H1 (cell line): Measurements from ENCODE around the gene TRIM22. TPM values are rescaled to one million over a fixed set of nuclear protein-coding genes. Genes with fewer than 3 reads are reported as not detected.

Source experiments
- CTCF ChIA-PET: fragments of 300-600 bp; sonication (Branson Sonifier 250); formaldehyde crosslinking; loops from one replicate; lab custom pipeline; 2021; ENCODE audit not compliant: partially characterized antibody; lab: Charles Lee
- POLR2A ChIA-PET: fragments of 300-600 bp; sonication (Branson Sonifier 250); formaldehyde crosslinking; loops from one replicate; lab custom pipeline; 2021; ENCODE audit warnings: inconsistent platforms; ENCODE audit not compliant: partially characterized antibody; lab: Charles Lee
- DNase-seq, 2 experiments: peaks; one replicate each; pipeline versions ENCODE4 v3.0.0 to v3.0.0-alpha.2; 2010 to 2022; ENCODE audit warnings: low spot score in 2 of 2, low read depth in 1 of 2, mixed read lengths in 1 of 2
- FAIRE-seq: peaks from 2 replicates; lab custom pipeline; 2011; peaks lifted over from hg19 to GRCh38; lab: Jason Lieb, UNC
- H2AFZ ChIP-seq: 2 replicates; pipeline ENCODE4 v1.8.1; 2012; ENCODE audit warnings: low read length, inconsistent platforms
- H2AK5ac ChIP-seq: 2 replicates; pipeline ENCODE4 v1.6.1; 2013; ENCODE audit warnings: low read depth, low read length
- H2BK120ac ChIP-seq: replicated peaks from 2 replicates; pipeline ENCODE3; 2013; ENCODE audit warnings: low read depth, low read length, inconsistent platforms
- H2BK12ac ChIP-seq: 2 replicates; pipeline ENCODE4 v1.6.1; 2013; ENCODE audit warnings: low read depth, low read length
- H2BK15ac ChIP-seq: 2 replicates; pipeline ENCODE4 v1.6.1; 2013; ENCODE audit warnings: low read length
- H2BK20ac ChIP-seq: 2 replicates; pipeline ENCODE4 v1.6.1; 2013; ENCODE audit warnings: low read length
- H2BK5ac ChIP-seq: 2 replicates; pipeline ENCODE4 v1.6.1; 2013; ENCODE audit warnings: low read depth, low read length
- H3K14ac ChIP-seq: 2 replicates; pipeline ENCODE4 v1.6.1; 2013; ENCODE audit warnings: inconsistent platforms; ENCODE audit not compliant: insufficient read length
- H3K18ac ChIP-seq: 2 replicates; pipeline ENCODE4 v1.6.1; 2013; ENCODE audit warnings: low read length; ENCODE audit errors: extremely low read depth
- H3K23ac ChIP-seq: 2 replicates; pipeline ENCODE4 v1.6.1; 2013; ENCODE audit warnings: inconsistent platforms; ENCODE audit not compliant: insufficient read length
- H3K23me2 ChIP-seq: 2 replicates; pipeline ENCODE4 v1.6.1; 2013; ENCODE audit warnings: low read depth, low read length
- H3K27ac ChIP-seq: 2 replicates; pipeline ENCODE4 v1.6.1; 2011; ENCODE audit warnings: low read depth, low read length, inconsistent platforms
- H3K27me3 ChIP-seq, 4 experiments: replicated peaks in 1 of 4; 1 replicate in 1 of 4; 2 replicates in 3 of 4; pipeline versions ENCODE4 v1.6.1 to v1.8.1; 2011 to 2013; ENCODE audit warnings: low read length in 3 of 4, mild to moderate bottlenecking in 3 of 4, inconsistent platforms in 2 of 4, mixed read lengths in 2 of 4, moderate library complexity in 1 of 4; ENCODE audit not compliant: control insufficient read depth in 3 of 4, insufficient read depth in 3 of 4; ENCODE audit errors: extremely low read depth in 1 of 4
- H3K36me3 ChIP-seq, 4 experiments: 2 replicates each; pipeline versions ENCODE4 v1.6.1 to v1.8.1; 2011 to 2013; ENCODE audit warnings: mild to moderate bottlenecking in 4 of 4, low read length in 3 of 4, moderate library complexity in 2 of 4, control low read depth in 1 of 4, inconsistent platforms in 1 of 4; ENCODE audit not compliant: insufficient read depth in 4 of 4, control insufficient read depth in 2 of 4
- H3K4ac ChIP-seq: replicated peaks from 2 replicates; pipeline ENCODE3; 2013; ENCODE audit warnings: low read length, low read depth, mixed read lengths, inconsistent platforms; ENCODE audit not compliant: insufficient read length
- H3K4me1 ChIP-seq, 4 experiments: replicated peaks in 1 of 4; 1 replicate in 1 of 4; 2 replicates in 3 of 4; pipeline versions ENCODE4 v1.6.1 to v1.8.1; 2011 to 2013; ENCODE audit warnings: low read length in 3 of 4, inconsistent platforms in 2 of 4, mixed read lengths in 1 of 4; ENCODE audit not compliant: insufficient read depth in 4 of 4, control insufficient read depth in 3 of 4
- H3K4me2 ChIP-seq, 2 experiments: 2 replicates each; pipeline versions ENCODE4 v1.6.1 to v1.8.1; 2011 to 2013; ENCODE audit warnings: low read depth in 2 of 2, low read length in 2 of 2, control low read depth in 1 of 2, inconsistent platforms in 1 of 2, mild to moderate bottlenecking in 1 of 2; ENCODE audit not compliant: insufficient read depth in 1 of 2
- H3K4me3 ChIP-seq, 4 experiments: fragments of 200-600, 300-600 bp in 1 of 4; sonication (generic), shearing (Covaris generic), sonication (Bioruptor Twin) in 1 of 4; 2 replicates each; pipeline versions ENCODE4 v1.5.1 to v1.8.1; 2011 to 2016; ENCODE audit warnings: low read length in 4 of 4, low read depth in 3 of 4, control low read depth in 2 of 4, inconsistent platforms in 2 of 4, mild to moderate bottlenecking in 2 of 4, mixed read lengths in 1 of 4, moderate library complexity in 1 of 4; ENCODE audit not compliant: insufficient read depth in 2 of 4; ENCODE audit errors: extremely low read depth in 1 of 4
- H3K56ac ChIP-seq: replicated peaks from 2 replicates; pipeline ENCODE3; 2013; ENCODE audit warnings: low read depth, mild to moderate bottlenecking, mixed read lengths, low read length, inconsistent platforms; ENCODE audit not compliant: insufficient read length
- H3K79me1 ChIP-seq: 2 replicates; pipeline ENCODE4 v1.6.1; 2013; ENCODE audit warnings: low read depth, low read length, control low read depth
- H3K79me2 ChIP-seq, 2 experiments: 2 replicates each; pipeline versions ENCODE4 v1.6.1 to v1.8.1; 2012 to 2013; ENCODE audit warnings: low read length in 2 of 2, mild to moderate bottlenecking in 2 of 2, inconsistent platforms in 1 of 2; ENCODE audit not compliant: insufficient read depth in 2 of 2, control insufficient read depth in 1 of 2
- H3K9ac ChIP-seq, 4 experiments: replicated peaks in 1 of 4; 1 replicate in 1 of 4; 2 replicates in 3 of 4; pipeline versions ENCODE4 v1.6.1 to v1.8.1; 2011 to 2013; ENCODE audit warnings: low read depth in 3 of 4, low read length in 3 of 4, control low read depth in 2 of 4, mild to moderate bottlenecking in 2 of 4, moderate library complexity in 2 of 4, inconsistent platforms in 1 of 4; ENCODE audit errors: extremely low read depth in 1 of 4
- H3K9me3 ChIP-seq, 2 experiments: 2 replicates each; pipeline versions ENCODE4 v1.6.1 to v1.8.1; 2012 to 2013; ENCODE audit warnings: mild to moderate bottlenecking in 2 of 2, moderate library complexity in 2 of 2, control low read depth in 1 of 2, inconsistent platforms in 1 of 2, low read depth in 1 of 2, low read length in 1 of 2, mixed read lengths in 1 of 2; ENCODE audit not compliant: insufficient read depth in 2 of 2
- H4K20me1 ChIP-seq, 2 experiments: replicated peaks in 1 of 2; 2 replicates each; pipeline versions ENCODE3 to v1.8.1; 2011 to 2013; ENCODE audit warnings: inconsistent platforms in 2 of 2, low read length in 2 of 2, mild to moderate bottlenecking in 1 of 2; ENCODE audit not compliant: insufficient read depth in 2 of 2, control insufficient read depth in 1 of 2
- H4K5ac ChIP-seq: 2 replicates; pipeline ENCODE4 v1.6.1; 2013; ENCODE audit warnings: low read length, low read depth, mixed read lengths, inconsistent platforms; ENCODE audit not compliant: insufficient read length
- H4K8ac ChIP-seq: 2 replicates; pipeline ENCODE4 v1.8.0; 2013; ENCODE audit warnings: mild to moderate bottlenecking, moderate library complexity, low read length, inconsistent platforms; ENCODE audit not compliant: insufficient read depth; ENCODE audit errors: extremely low read depth
- H4K91ac ChIP-seq: replicated peaks from 2 replicates; pipeline ENCODE3; 2013; ENCODE audit warnings: low read length, mixed read lengths, inconsistent platforms; ENCODE audit not compliant: insufficient read length
- CBX8 ChIP-seq: fragments of 300-800, 300-1000 bp; sonication (generic); IDR thresholded peaks from 2 replicates; pipeline ENCODE4 v1.7.1; 2016; ENCODE audit warnings: low read depth, low read length, borderline replicate concordance
- KDM1A ChIP-seq: fragments of 200-600, 300-600 bp; sonication (generic); IDR thresholded peaks from 2 replicates; pipeline ENCODE4 v1.7.1; 2016; ENCODE audit warnings: mild to moderate bottlenecking, low read length, borderline replicate concordance
- MAFK ChIP-seq: IDR thresholded peaks from 2 replicates; pipeline ENCODE4 v1.6.1; 2012; ENCODE audit warnings: low read depth, mild to moderate bottlenecking, improper control_type of control experiment, low read length
- SAP30 ChIP-seq: fragments of 300-600 bp; sonication (generic); IDR thresholded peaks from 2 replicates; pipeline ENCODE4 v1.7.1; 2012; ENCODE audit warnings: low read length, moderate library complexity, mild to moderate bottlenecking, inconsistent platforms; ENCODE audit not compliant: insufficient read depth, insufficient replicate concordance
- SP4 ChIP-seq: IDR thresholded peaks from 2 replicates; pipeline ENCODE4 v1.6.1; 2012; ENCODE audit warnings: low read length, inconsistent platforms
- WGBS, 2 experiments: shearing (Covaris generic) in 1 of 2; methylation state at CpG; one replicate each; pipeline versions ENCODE4 v1.1.6 to v1.1.7; 2013 to 2015; ENCODE audit warnings: low lambda C conversion rate in 2 of 2, mixed read lengths in 2 of 2, inconsistent platforms in 1 of 2, low coverage in 1 of 2, missing lambda C conversion rate in 1 of 2; ENCODE audit not compliant: insufficient replicate concordance in 2 of 2, insufficient coverage in 1 of 2, insufficient read length in 1 of 2; ENCODE audit errors: extremely low coverage in 1 of 2, missing lambda C conversion rate in 1 of 2; 5-methylcytosine and 5-hydroxymethylcytosine counted together
- polyA plus RNA-seq, 7 experiments: library from polyadenylated mRNA; depleted of rRNA in 3 of 7; stranded (reverse) in 5 of 7; unstranded in 2 of 7; fragments of >200 nt in 5 of 7; fragments of 200-250 nt in 2 of 7; gene quantifications; 1 replicate in 5 of 7; 2 replicates in 1 of 7; 4 replicates in 1 of 7; pipeline versions ENCODE4 v1.2.1 to v1.2.3, GENCODE V29; 2011 to 2013; ENCODE audit warnings: missing spikeins in 2 of 7, mixed read lengths in 2 of 7
- total RNA-seq: library from RNA; stranded (reverse); fragmentation: NEBNext Ultra II Directional; extraction: Animal tissue kit (Norgen Biotek cat#: 25700); gene quantifications from 2 replicates; pipeline ENCODE4 v1.2.1, GENCODE V29; 2021

The TRIM22 gene
- total and polyA plus RNA-seq, 2 of the 8 experiments (the other 6 are each of a cell fraction or from before 2014, with no cell fraction given), result 56.0 to 82.7 TPM

GRCh38 chr11:5753943-5754342, 64.4 kb downstream of the TRIM22 start, which contains the start of gene OR52N4:
Gene OR52N4 (plus strand): TSS chr11:5754243. CDS start chr11:5754741, 498 bp downstream.
- H2BK15ac ChIP-seq, result no peak within 1 kb of the TSS
- no peak within 1 kb of the TSS for H4K91ac ChIP-seq
- H2BK5ac ChIP-seq, result no peak within 1 kb of the TSS
- no peaks in the 10 kb centered on the region for H3K36me3 ChIP-seq
- no peak for FAIRE-seq
- H3K4ac ChIP-seq, result no peak within 1 kb of the TSS
- H4K8ac ChIP-seq, result no peak within 1 kb of the TSS
- H3K27me3 ChIP-seq, result no peaks in the 10 kb centered on the region
- no peak within 1 kb of the TSS for H3K4me2 ChIP-seq
- no peak within 1 kb of the TSS for H2BK12ac ChIP-seq
- H3K56ac ChIP-seq, result no peak within 1 kb of the TSS
- no peak within 1 kb of the TSS for H2AK5ac ChIP-seq
- no peaks in the 10 kb centered on the region for H3K23me2 ChIP-seq
- no peak for DNase-seq
- no peak within 1 kb of the TSS for H3K27ac ChIP-seq
- H3K23ac ChIP-seq, result no peak within 1 kb of the TSS
- ChIA-PET CTCF (no interaction called here), POLR2A (no interaction called here)
- no peaks in the 10 kb centered on the region for H3K79me2 ChIP-seq
- H4K5ac ChIP-seq, result no peak within 1 kb of the TSS
- H3K4me1 ChIP-seq, result no peaks in the 10 kb centered on the region
- H2BK120ac ChIP-seq, result no peak within 1 kb of the TSS
- H3K18ac ChIP-seq, result no peak within 1 kb of the TSS
- H3K9ac ChIP-seq, result no peak within 1 kb of the TSS
- no peaks in the 10 kb centered on the region for H4K20me1 ChIP-seq
- TF ChIP-seq CBX8 (no peak), SP4 (no peak), MAFK (no peak), KDM1A (no peak), SAP30 (no peak)
- no peak within 1 kb of the TSS for H2BK20ac ChIP-seq
- no peaks in the 10 kb centered on the region for H3K9me3 ChIP-seq
- no peak within 1 kb of the TSS for H3K4me3 ChIP-seq
- H2AFZ ChIP-seq, result no peak within 1 kb of the TSS
- no peak within 1 kb of the TSS for H3K14ac ChIP-seq
- H3K79me1 ChIP-seq, result no peaks in the 10 kb centered on the region
- WGBS, 2 experiments, result no CpG with 5 or more reads among the region's 1 CpG
